GM12865 (cell line): Measurements from ENCODE around the gene HIF3A.

Experiments
- DNase-seq: peaks from one replicate; pipeline ENCODE4 v3.0.0; 2010; ENCODE audit warnings: low read depth
- H3K4me3 ChIP-seq: 2 replicates; pipeline ENCODE4 v1.5.1; 2011; ENCODE audit warnings: mild to moderate bottlenecking, low read depth, low read length, control low read depth
- CTCF ChIP-seq: IDR thresholded peaks from 2 replicates; pipeline ENCODE4 v1.5.1; 2011; ENCODE audit warnings: low read length, control low read depth, low read depth, inconsistent platforms; ENCODE audit not compliant: insufficient read depth; ENCODE audit errors: missing control alignments

HIF3A gene

GRCh38 chr19:46295401-46296201, 1.2 kb upstream of the HIF3A start:
- H3K4me3 ChIP-seq: no peak overlapping the region
- DNase-seq: no peak
- TF ChIP-seq CTCF: no peak

GRCh38 chr19:46296202-46296480, 701 bp upstream of the HIF3A start:
- H3K4me3 ChIP-seq: no peak overlapping the region
- no peak for DNase-seq
- TF ChIP-seq CTCF: no peak

- no peak overlapping the region for H3K4me3 ChIP-seq
- no peak for DNase-seq
- TF ChIP-seq CTCF: no peak
Measured at GRCh38 chr19:46297700-46298478, 1.0 kb downstream of the HIF3A start.

- no peak overlapping the region for H3K4me3 ChIP-seq
- TF ChIP-seq CTCF: no peak
- no peak for DNase-seq
Measured at GRCh38 chr19:46298479-46299003, 1.7 kb downstream of the HIF3A start.

- DNase-seq: no peak
- H3K4me3 ChIP-seq: no peak overlapping the region
Measured at GRCh38 chr19:46299004-46299509, 2.2 kb downstream of the HIF3A start.

GRCh38 chr19:46299695-46300094, 2.9 kb downstream of the HIF3A start:
- no peak for TF ChIP-seq CTCF
- no peak for DNase-seq
- no peak overlapping the region for H3K4me3 ChIP-seq

More at GRCh38 chr19:46299004-46299509, 2.2 kb downstream of the HIF3A start:
- no peak for TF ChIP-seq CTCF
